Right lobe of liver (tissue), 6 donors: ENCODE results near the gene NELL2. TPM values are rescaled to one million over a fixed set of nuclear protein-coding genes. Genes with fewer than 3 reads are reported as not detected.
"Not testable (repeated sequence)": the region's sequence is repeated elsewhere in the genome, so short reads cannot be mapped to it uniquely, and the experiment has no call there.

Experiments used
- ATAC-seq, 4 donors: fragments of 200-7000 bp; cut with Tn5 transposase; one replicate each; pipeline ENCODE4 v1.9.1; 2020; ENCODE audit warnings: mild to moderate bottlenecking in 4 of 4, moderate library complexity in 4 of 4
- DNase-seq, 3 donors: peaks; one replicate each; pipeline ENCODE4 v3.0.0-alpha.2; 2020
- H3K27ac ChIP-seq, 3 donors: fragments of 200-600 bp; one replicate each; pipeline ENCODE4 v1.8.0; 2022
- H3K27me3 ChIP-seq, 2 donors: fragments of 200-600 bp; one replicate each; pipeline ENCODE4 v1.8.0; 2022
- H3K36me3 ChIP-seq, 4 donors: fragments of 200-600 bp; sonication (generic) in 1 of 4; one replicate each; pipeline versions ENCODE4 v1.5.1 to v1.8.0; 2017 to 2022; ENCODE audit warnings: control low read depth in 1 of 4
- H3K4me1 ChIP-seq, 4 donors: fragments of 200-600 bp; sonication (generic) in 1 of 4; one replicate each; pipeline versions ENCODE4 v1.5.1 to v1.8.0; 2017 to 2022; ENCODE audit warnings: control low read depth in 1 of 4
- H3K4me3 ChIP-seq, 3 donors: fragments of 200-600 bp; one replicate each; pipeline ENCODE4 v1.8.0; 2022
- H3K9me3 ChIP-seq, 4 donors: fragments of 200-600 bp; sonication (generic) in 1 of 4; one replicate each; pipeline versions ENCODE4 v1.5.1 to v1.8.0; 2017 to 2022; ENCODE audit warnings: control low read depth in 1 of 4
- CTCF ChIP-seq, 4 donors: fragments of 200-600 bp in 3 of 4; fragments of 450-650 bp in 1 of 4; IDR thresholded peaks; one replicate each; pipeline versions ENCODE4 v1.5.1 to v1.8.0; 2016 to 2022; ENCODE audit warnings: antibody characterized with exemption in 4 of 4, mild to moderate bottlenecking in 2 of 4
- POLR2A ChIP-seq: fragments of 450-650 bp; IDR thresholded peaks from one replicate; pipeline ENCODE4 v1.6.1; 2017; ENCODE audit warnings: antibody characterized with exemption, mild to moderate bottlenecking
- WGBS: methylation state at CpG from one replicate; pipeline ENCODE4 v1.1.6; 2018; ENCODE audit warnings: low coverage, low lambda C conversion rate; ENCODE audit not compliant: insufficient coverage; ENCODE audit errors: missing lambda C conversion rate; 5-methylcytosine and 5-hydroxymethylcytosine counted together
- intact Hi-C, 2 donors: fragments of 100-400 bp; cut with DNase I; formaldehyde crosslinking; loops; one replicate each; pipeline versions ENCODE4 v1.11.2 to v1.14.1; 2022
- total RNA-seq, 6 experiments: library from RNA; depleted of rRNA in 2 of 6; stranded (reverse); fragments of >200 nt in 2 of 6; fragmentation: NEBNext Ultra II Directional in 3 of 6; extraction: Animal tissue kit (Norgen Biotek cat#: 25700) in 3 of 6; gene quantifications; one replicate each; pipeline versions ENCODE4 v1.1.0 to v1.2.4, GENCODE V29; 2016 to 2023
- donor health status: DM: no; HTN: yes; CAD: no.
- donor health status: DM: no; HTN: no; CAD: no.
- donor health status: DM: no; HTN: no; CAD: no.
- donor health status: DM: no; HTN: yes; CAD: no.
- donor health status: DM: no; HTN: yes; CAD: no.

Gene NELL2
- total RNA-seq, 6 experiments from 2014 or later, result 0.15 to 0.43 (median 0.43) TPM; not detected in 3

GRCh38 chr12:44829045-44829444, 47.1 kb downstream of the NELL2 start:
- intact Hi-C loops, result no loop called here
- H3K36me3 ChIP-seq, result no peaks in the 10 kb centered on the region
- no peaks in the 10 kb centered on the region for H3K4me1 ChIP-seq
- no peaks in the 10 kb centered on the region for H3K9me3 ChIP-seq
- TF ChIP-seq POLR2A, result no peak
- no peak for TF ChIP-seq CTCF (IDR thresholded peaks at IDR 0.05)
- no peaks in the 10 kb centered on the region for H3K27me3 ChIP-seq
- no peak for DNase-seq
- H3K27ac ChIP-seq, result no peak overlapping the region
- 38% methylated on average over 1 of the region's 1 CpG for WGBS
- no peak for ATAC-seq
- no peak overlapping the region for H3K4me3 ChIP-seq

- 36% methylated on average over 3 of the region's 3 CpGs for WGBS
- intact Hi-C loops, result no loop called here
- Histone ChIP-seq H3K4me3 (no peak overlapping the region), H3K9me3 (no peaks in the 10 kb centered on the region), H3K27me3 (no peaks in the 10 kb centered on the region), H3K36me3 (no peaks in the 10 kb centered on the region), H3K4me1 (no peaks in the 10 kb centered on the region), H3K27ac (no peak overlapping the region)
- no peak for TF ChIP-seq CTCF (IDR thresholded peaks at IDR 0.05)
- TF ChIP-seq POLR2A, result no peak
- no peak for DNase-seq
- ATAC-seq, result no peak
Measured at GRCh38 chr12:44827832-44828438, 48.2 kb downstream of the NELL2 start.

- H3K4me3 ChIP-seq, H3K4me1 ChIP-seq, H3K9me3 ChIP-seq, H3K36me3 ChIP-seq, DNase-seq, intact Hi-C loops, H3K27ac ChIP-seq, ATAC-seq, H3K27me3 ChIP-seq: not testable (repeated sequence)
- WGBS, result 88% methylated on average over 8 of the region's 8 CpGs
Measured at GRCh38 chr12:44821702-44822101, 54.4 kb downstream of the NELL2 start.

GRCh38 chr12:44819884-44820283, 56.2 kb downstream of the NELL2 start:
- Histone ChIP-seq H3K36me3 (no peaks in the 10 kb centered on the region), H3K27ac (no peak overlapping the region), H3K27me3 (no peaks in the 10 kb centered on the region), H3K9me3 (no peaks in the 10 kb centered on the region), H3K4me1 (no peaks in the 10 kb centered on the region), H3K4me3 (no peak overlapping the region)
- no peak for TF ChIP-seq POLR2A
- no peak for TF ChIP-seq CTCF (IDR thresholded peaks at IDR 0.05)
- 48% methylated on average over 4 of the region's 4 CpGs for WGBS
- DNase-seq, result no peak
- no peak for ATAC-seq
- intact Hi-C loops, result no loop called here

- 71% methylated on average over 3 of the region's 3 CpGs for WGBS
- Histone ChIP-seq H3K27ac (no peak overlapping the region), H3K9me3 (no peaks in the 10 kb centered on the region), H3K4me1 (no peaks in the 10 kb centered on the region), H3K36me3 (no peaks in the 10 kb centered on the region), H3K27me3 (no peaks in the 10 kb centered on the region), H3K4me3 (no peak overlapping the region)
- intact Hi-C loops, result no loop called here
- no peak for DNase-seq
- TF ChIP-seq CTCF (IDR thresholded peaks at IDR 0.05) (no peak), POLR2A (no peak)
- ATAC-seq, result no peak
Measured at GRCh38 chr12:44817687-44818086, 58.4 kb downstream of the NELL2 start.
